Aorta (tissue), 5 donors: ENCODE measurements around the gene NPRL2. TPM values are rescaled to one million over a fixed set of nuclear protein-coding genes. Genes with fewer than 3 reads are reported as not detected.
A peak's percentile ranks its signal among the peaks of the same experiment; 100 is the strongest.

ENCODE experiments used
- ATAC-seq: fragments of 200-7000 bp; cut with Tn5 transposase; one replicate; pipeline ENCODE4 v1.9.1; 2022; ENCODE audit warnings: moderate library complexity; ENCODE audit not compliant: low FRiP score
- DNase-seq, 2 donors: peaks; one replicate each; pipeline ENCODE4 v3.0.0-alpha.2; 2020
- H3K27ac ChIP-seq, 2 donors: one replicate each; pipeline ENCODE4 v1.5.1; 2013; ENCODE audit warnings: low read length in 2 of 2, mild to moderate bottlenecking in 2 of 2, moderate library complexity in 2 of 2, control low read depth in 1 of 2, inconsistent platforms in 1 of 2, low read depth in 1 of 2
- H3K27me3 ChIP-seq, 2 donors: one replicate each; pipeline ENCODE4 v1.6.1; 2013; ENCODE audit warnings: control low read depth in 1 of 2, low read length in 1 of 2, mild to moderate bottlenecking in 1 of 2, moderate library complexity in 1 of 2; ENCODE audit not compliant: insufficient read depth in 2 of 2, control insufficient read depth in 1 of 2
- H3K36me3 ChIP-seq, 2 donors: one replicate each; pipeline ENCODE4 v1.6.1; 2013; ENCODE audit warnings: control low read depth in 1 of 2, low read length in 1 of 2, mild to moderate bottlenecking in 1 of 2; ENCODE audit not compliant: insufficient read depth in 2 of 2, control insufficient read depth in 1 of 2
- H3K4me1 ChIP-seq, 2 donors: one replicate each; pipeline ENCODE4 v1.6.1; 2013; ENCODE audit warnings: low read length in 2 of 2, control low read depth in 1 of 2, mild to moderate bottlenecking in 1 of 2, moderate library complexity in 1 of 2; ENCODE audit not compliant: insufficient read depth in 2 of 2, control insufficient read depth in 1 of 2
- H3K4me3 ChIP-seq, 2 donors: one replicate each; pipeline ENCODE4 v1.5.1; 2013; ENCODE audit warnings: low read length in 2 of 2, control low read depth in 1 of 2, mild to moderate bottlenecking in 1 of 2
- H3K9me3 ChIP-seq: one replicate; pipeline ENCODE4 v1.6.1; 2013; ENCODE audit warnings: mild to moderate bottlenecking, low read length; ENCODE audit not compliant: control insufficient read depth
- WGBS, 2 donors: extraction: QIAGEN DNeasy Blood & Tissue Kit; methylation state at CpG; one replicate each; pipeline ENCODE4 v1.1.7; 2013; 5-methylcytosine and 5-hydroxymethylcytosine counted together
- intact Hi-C, 2 donors: fragments of 100-400 bp; cut with DNase I; formaldehyde crosslinking; loops; one replicate each; pipeline versions ENCODE4 v1.14.2 to v1.15.0; 2022
- polyA plus RNA-seq, 2 donors: library from polyadenylated mRNA; stranded (reverse); fragments of 200-250 nt; gene quantifications; one replicate each; pipeline ENCODE4 v1.2.3, GENCODE V29; 2013
- total RNA-seq, 2 donors: library from RNA; stranded (reverse); fragmentation: NEBNext Ultra II Directional; extraction: Animal tissue kit (Norgen Biotek cat#: 25700); gene quantifications; one replicate each; pipeline ENCODE4 v1.2.1, GENCODE V29; 2021
- donor health status: healthy with polysubstance abuse.
- donor health status: Bipolar disorder and iron deficiency.
- donor health status: DM: no; HTN: no; CAD: no.
- donor health status: DM: no; HTN: no; CAD: no.
- donor health status: DM: yes; HTN: yes; CAD: no.

Gene NPRL2
- total and polyA plus RNA-seq, 4 donors: 11.9 to 41.9 (median 19.3) TPM

DNA sequence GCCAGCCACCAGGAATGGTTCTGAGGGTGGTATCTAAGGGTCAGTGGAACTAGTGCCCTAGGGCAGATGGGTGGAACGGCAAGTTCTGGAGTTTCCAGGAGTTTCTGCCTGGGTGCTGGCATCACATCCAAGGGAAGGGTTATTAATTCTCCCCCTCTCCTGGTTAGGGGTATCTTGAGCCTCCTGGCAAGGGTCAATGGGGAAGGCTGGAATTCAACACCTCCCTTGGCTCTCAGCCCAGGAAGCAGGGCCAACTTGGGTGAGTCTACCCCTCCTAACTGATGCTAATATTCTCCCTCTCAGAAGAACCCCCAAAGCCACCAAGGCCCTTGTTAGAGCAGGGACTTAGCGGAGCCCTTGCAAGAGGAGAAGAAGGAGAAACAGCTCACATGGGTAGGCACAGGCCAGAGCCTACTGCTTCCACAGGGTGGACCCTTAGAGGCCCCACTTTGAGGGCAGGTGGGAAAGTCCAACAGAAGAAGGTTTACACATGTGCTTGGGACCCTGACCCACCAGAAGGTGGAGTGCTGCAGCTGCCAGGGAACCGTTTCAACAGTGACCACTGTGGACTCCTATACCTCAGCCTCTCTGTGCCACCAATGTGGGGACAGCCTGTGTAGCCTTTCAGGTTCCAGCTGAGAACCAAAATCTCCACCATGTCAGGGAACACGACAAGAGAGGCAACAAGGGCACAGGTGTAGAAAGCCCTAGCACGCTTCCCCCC lies 5.4 kb upstream of the NPRL2 start:
- no peak for ATAC-seq
- intact Hi-C loops: loop anchor here in 1 of 2 donors (10.0 kb wide), 1 partner anchor 1039 kb away; the partner anchor contains the start of gene RBM15B
- no peaks in the 10 kb centered on the region for H3K4me1 ChIP-seq
- H3K9me3 ChIP-seq: no peaks in the 10 kb centered on the region
- DNase-seq: no peak
- H3K36me3 ChIP-seq: peaks cover 0 to 5% of the 10 kb centered on the region in 2 donors
- H3K27me3 ChIP-seq: no peaks in the 10 kb centered on the region
- H3K4me3 ChIP-seq: no peak overlapping the region
- peak overlapping the region in 1 of 2 donors; percentile 26 for H3K27ac ChIP-seq
- WGBS, 2 donors: 42 to 46% methylated on average over 5 of the region's 5 CpGs

DNA sequence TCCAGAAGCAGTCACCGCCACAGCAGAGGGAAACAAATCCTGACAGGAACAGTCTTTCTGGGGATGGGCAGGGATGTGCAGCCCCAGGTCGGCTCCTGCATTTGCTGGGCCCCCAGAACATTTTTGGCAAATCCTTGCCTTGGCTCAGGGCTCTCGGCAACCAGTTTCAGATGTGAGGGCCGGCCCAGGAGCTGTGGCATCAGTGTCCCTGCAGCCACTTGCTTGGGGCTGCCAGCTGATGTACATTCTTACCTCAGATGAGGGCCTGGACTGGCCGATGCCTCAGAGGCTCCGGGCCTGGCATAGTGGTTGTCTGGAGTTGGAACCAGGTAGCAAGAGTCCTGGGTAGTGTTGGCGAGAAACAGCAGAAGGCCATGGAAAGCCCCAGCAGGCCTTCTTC lies 4.3 kb upstream of the NPRL2 start:
- DNase-seq (no peak), ATAC-seq (no peak)
- H3K27me3 ChIP-seq: no peaks in the 10 kb centered on the region
- peaks cover 0 to 5% of the 10 kb centered on the region in 2 donors for H3K36me3 ChIP-seq
- no peak overlapping the region for H3K27ac ChIP-seq
- intact Hi-C loops: loop anchor here in 1 of 2 donors (5.0 to 10.0 kb wide), 2 partner anchors 257 to 1040 kb away; partner anchors contain the start of genes CISH and RBM15B
- H3K4me1 ChIP-seq: no peaks in the 10 kb centered on the region
- WGBS, 2 donors: 78 to 83% methylated on average over 7 of the region's 7 CpGs
- no peaks in the 10 kb centered on the region for H3K9me3 ChIP-seq
- no peak overlapping the region for H3K4me3 ChIP-seq

DNA sequence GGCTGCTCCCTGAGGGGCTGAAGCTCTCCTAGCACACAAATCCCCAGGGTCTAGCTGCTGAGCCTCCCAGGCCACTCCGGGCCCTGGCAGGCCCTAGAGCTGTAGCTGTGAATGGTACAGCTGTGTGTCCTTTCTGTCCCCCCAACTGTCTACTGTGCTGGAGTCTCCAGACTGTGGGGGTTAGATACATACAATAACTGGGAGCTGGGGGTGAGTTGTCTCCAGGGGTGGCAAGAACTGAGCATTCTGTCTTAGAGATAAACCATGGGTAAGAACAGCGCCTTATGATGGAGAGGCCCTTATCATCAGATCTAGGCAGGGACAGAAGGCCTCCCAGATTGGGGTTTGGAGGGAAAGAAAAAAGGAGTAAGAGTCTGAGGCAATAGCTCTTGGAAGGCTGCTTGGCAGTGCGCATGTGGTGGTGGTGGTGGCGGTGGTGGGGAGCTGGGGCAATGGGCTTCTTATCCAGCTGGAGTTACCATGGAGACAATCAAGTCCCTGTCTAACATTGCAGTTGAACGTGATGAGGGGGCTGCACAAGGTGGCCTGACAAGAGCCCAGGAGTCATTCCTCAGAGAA lies 3.7 kb upstream of the NPRL2 start:
- Histone ChIP-seq H3K27ac (no peak overlapping the region), H3K4me1 (no peaks in the 10 kb centered on the region), H3K4me3 (no peak overlapping the region), H3K9me3 (no peaks in the 10 kb centered on the region), H3K27me3 (no peaks in the 10 kb centered on the region), H3K36me3 (peaks cover 0 to 5% of the 10 kb centered on the region in 2 donors)
- intact Hi-C loops: loop anchor here in 1 of 2 donors (5.0 to 10.0 kb wide), 2 partner anchors 258 to 1041 kb away; partner anchors contain the start of genes CISH and RBM15B
- no peak for DNase-seq
- WGBS, 2 donors: 65 to 69% methylated on average over 5 of the region's 5 CpGs
- ATAC-seq: no peak

- H3K9me3 ChIP-seq: no peaks in the 10 kb centered on the region
- WGBS, 2 donors: 77 to 78% methylated on average over 12 of the region's 12 CpGs
- H3K27me3 ChIP-seq: no peaks in the 10 kb centered on the region
- peaks cover 0 to 5% of the 10 kb centered on the region in 2 donors for H3K36me3 ChIP-seq
- intact Hi-C loops: loop anchor here in 1 of 2 donors (5.0 to 10.0 kb wide), 2 partner anchors 259 to 1041 kb away; partner anchors contain the start of genes CISH and RBM15B
- H3K4me3 ChIP-seq: no peak overlapping the region
- H3K27ac ChIP-seq: no peak overlapping the region
- ATAC-seq (no peak), DNase-seq (no peak)
- no peaks in the 10 kb centered on the region for H3K4me1 ChIP-seq
Measured at GRCh38 chr3:50353245-50354004, 2.9 kb upstream of the NPRL2 start.

DNA sequence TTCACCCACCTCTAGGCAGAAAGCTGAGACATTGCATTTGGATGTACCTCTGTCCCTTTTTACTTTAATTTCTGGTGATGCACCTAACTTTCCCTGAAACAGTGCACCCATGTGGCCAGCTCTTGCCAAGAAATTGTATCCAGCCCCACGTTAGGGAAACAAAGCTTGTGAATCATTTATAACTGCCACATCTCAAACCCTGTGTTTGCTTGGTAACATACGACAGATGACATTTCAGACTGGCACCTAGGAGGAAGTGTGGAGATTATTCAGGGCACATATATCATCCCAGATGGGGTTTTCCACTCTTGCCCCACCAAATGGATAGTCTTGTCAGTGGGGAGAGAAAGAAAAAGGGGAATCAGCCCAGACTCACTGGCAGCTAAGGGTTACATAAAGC lies 2.2 kb upstream of the NPRL2 start:
- H3K9me3 ChIP-seq: no peaks in the 10 kb centered on the region
- no peaks in the 10 kb centered on the region for H3K4me1 ChIP-seq

GRCh38 chr3:50351323-50351697 lies 735 bp upstream of the NPRL2 start:
- 25 to 26% methylated on average over 11 of the region's 11 CpGs for WGBS, 2 donors
- ATAC-seq (no peak), DNase-seq (no peak)
- peaks cover 0 to 5% of the 10 kb centered on the region in 2 donors for H3K36me3 ChIP-seq
- H3K27me3 ChIP-seq: no peaks in the 10 kb centered on the region
- peak overlapping the region in 1 of 2 donors; percentile 10 for H3K27ac ChIP-seq
- no peaks in the 10 kb centered on the region for H3K9me3 ChIP-seq
- H3K4me1 ChIP-seq: no peaks in the 10 kb centered on the region
- intact Hi-C loops: loop anchor here in 1 of 2 donors (5.0 to 10.0 kb wide), 2 partner anchors 261 to 1043 kb away; partner anchors contain the start of genes CISH and RBM15B
- H3K4me3 ChIP-seq: no peak overlapping the region

More for the DNA sequence above, 2.2 kb upstream of the NPRL2 start:
- 13 to 17% methylated on average over 2 of the region's 2 CpGs for WGBS, 2 donors
- no peak overlapping the region for H3K4me3 ChIP-seq
- H3K36me3 ChIP-seq: peaks cover 0 to 5% of the 10 kb centered on the region in 2 donors
- no peaks in the 10 kb centered on the region for H3K27me3 ChIP-seq
- H3K27ac ChIP-seq: no peak overlapping the region
- no peak for DNase-seq
- intact Hi-C loops: loop anchor here in 1 of 2 donors (5.0 to 10.0 kb wide), 2 partner anchors 260 to 1042 kb away; partner anchors contain the start of genes CISH and RBM15B
- no peak for ATAC-seq

DNA sequence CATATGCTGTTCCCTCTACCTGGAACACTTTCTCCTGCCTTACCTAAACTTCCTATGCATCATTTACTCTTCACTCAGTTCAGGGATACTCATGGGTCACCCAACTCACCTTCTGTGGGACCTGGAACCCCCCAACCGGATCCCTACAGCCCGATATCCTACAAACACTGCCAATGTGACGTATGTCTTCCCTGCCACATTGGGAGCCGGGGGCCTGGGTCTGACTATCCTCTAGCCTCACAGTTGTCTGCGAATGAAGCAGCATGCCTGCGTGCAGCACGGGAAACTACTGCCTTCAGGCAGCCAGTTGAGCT lies 405 bp downstream of the NPRL2 start:
- H3K36me3 ChIP-seq: peaks cover 0 to 5% of the 10 kb centered on the region in 2 donors
- no peak for DNase-seq
- ATAC-seq: no peak
- intact Hi-C loops: loop anchor here in 1 of 2 donors (5.0 to 10.0 kb wide), 2 partner anchors 262 to 1045 kb away; partner anchors contain the start of genes CISH and RBM15B
- peak overlapping the region in 1 of 2 donors; percentile 69 for H3K27ac ChIP-seq
- H3K4me1 ChIP-seq: no peaks in the 10 kb centered on the region
- H3K4me3 ChIP-seq: peak overlapping the region; percentile 8 to 51
- 1% methylated on average over 7 of the region's 7 CpGs for WGBS, 2 donors
- no peaks in the 10 kb centered on the region for H3K9me3 ChIP-seq
- no peaks in the 10 kb centered on the region for H3K27me3 ChIP-seq

DNA sequence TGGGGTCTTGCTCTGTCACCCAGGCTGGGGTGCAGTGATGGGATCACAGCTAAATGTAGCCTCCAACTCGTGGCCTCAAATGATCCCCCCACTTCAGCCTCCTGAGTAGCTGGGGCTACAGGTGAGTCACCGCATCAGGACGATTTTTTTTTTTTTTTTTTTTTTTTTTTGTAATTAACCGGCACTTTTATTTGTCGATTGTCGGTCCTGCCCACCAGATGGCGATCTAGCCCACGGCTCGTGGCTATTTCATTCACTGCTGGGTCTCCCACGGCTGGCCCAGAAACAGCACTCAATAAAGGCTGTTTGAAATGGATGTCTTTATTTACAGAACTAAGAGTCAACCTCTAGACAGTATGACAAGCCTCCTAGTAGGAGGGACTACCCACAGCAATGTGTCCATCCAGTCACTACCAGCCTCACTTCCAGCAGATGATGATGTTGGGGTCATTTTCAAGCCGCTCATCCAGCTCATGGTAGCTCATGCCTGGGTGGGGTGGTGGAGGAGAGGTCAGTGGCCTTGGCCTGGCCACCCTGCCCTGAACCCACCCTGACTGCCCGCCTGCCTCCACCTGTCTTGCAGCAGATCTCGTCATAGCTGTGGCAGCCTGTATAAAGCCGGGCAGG lies 3.3 kb downstream of the NPRL2 start:
- 26% methylated on average over 14 of the region's 14 CpGs for WGBS, 2 donors
- intact Hi-C loops: loop anchor here in 1 of 2 donors (5.0 kb wide), 1 partner anchor 195 kb away; no protein-coding TSS in a partner anchor
- ATAC-seq (no peak), DNase-seq (peak; percentile 83 to 90)
- Histone ChIP-seq H3K4me3 (no peak overlapping the region), H3K9me3 (no peaks in the 10 kb centered on the region), H3K4me1 (no peaks in the 10 kb centered on the region), H3K27me3 (no peaks in the 10 kb centered on the region), H3K27ac (no peak overlapping the region), H3K36me3 (no peaks in the 10 kb centered on the region)
